HepG2 (cell line): ENCODE measurements around the gene RRAGB. TPM values are rescaled to one million over a fixed set of nuclear protein-coding genes. Genes with fewer than 3 reads are reported as not detected.

Source experiments
- BRD4 ChIP-seq: sonication (generic); formaldehyde crosslinking; IDR thresholded peaks from 2 replicates; pipeline ENCODE4 v1.4.0; 2020; ENCODE audit warnings: missing genetic modification reagents
- CEBPZ ChIP-seq: IDR thresholded peaks from 2 replicates; pipeline ENCODE4 v1.6.1; 2012; ENCODE audit warnings: low read length, improper control_type of control experiment
- ETV5 ChIP-seq: IDR thresholded peaks from 2 replicates; pipeline ENCODE4 v1.6.1; 2018; ENCODE audit warnings: missing biosample characterization, missing genetic modification reagents, inconsistent platforms, borderline replicate concordance
- HNRNPLL ChIP-seq: fragments of 200-400 bp; formaldehyde crosslinking; IDR thresholded peaks from 2 replicates; pipeline ENCODE4 v1.6.1; 2017; ENCODE audit warnings: mild to moderate bottlenecking, low read depth, low read length; ENCODE audit not compliant: poor library complexity, severe bottlenecking
- LCORL ChIP-seq, 2 experiments: fragments of 450-650 bp in 1 of 2; sonication (generic) in 1 of 2; formaldehyde crosslinking in 1 of 2; IDR thresholded peaks; 2 replicates each; pipeline versions ENCODE4 v1.5.0 to v1.6.1; 2017 to 2020; ENCODE audit warnings: antibody characterized with exemption in 1 of 2, missing genetic modification reagents in 1 of 2
- MYC ChIP-seq: sonication (generic); formaldehyde crosslinking; IDR thresholded peaks from 2 replicates; pipeline ENCODE4 v1.9.0; 2021; ENCODE audit warnings: missing genetic modification reagents, borderline replicate concordance
- NR2C2 ChIP-seq: sonication (generic); formaldehyde crosslinking; IDR thresholded peaks from 2 replicates; pipeline ENCODE4 v1.4.0; 2020; ENCODE audit warnings: missing genetic modification reagents, mild to moderate bottlenecking, moderate library complexity, borderline replicate concordance
- RBFOX2 ChIP-seq: fragments of 200-400 bp; formaldehyde crosslinking; IDR thresholded peaks from 2 replicates; pipeline ENCODE4 v1.6.1; 2017; ENCODE audit warnings: low read depth, mild to moderate bottlenecking, low read length
- SAP130 ChIP-seq: IDR thresholded peaks from 2 replicates; pipeline ENCODE4 v1.6.1; 2016; ENCODE audit warnings: low read depth
- SUZ12 ChIP-seq: fragments of 150-350 bp; IDR thresholded peaks from 2 replicates; pipeline ENCODE4 v1.6.1; 2014; ENCODE audit warnings: low read depth, low read length
- YEATS2 ChIP-seq: sonication (generic); formaldehyde crosslinking; IDR thresholded peaks from 2 replicates; pipeline ENCODE4 v1.4.0; 2020; ENCODE audit warnings: missing genetic modification reagents, borderline replicate concordance
- ZNF326 ChIP-seq: sonication (generic); formaldehyde crosslinking; IDR thresholded peaks from 2 replicates; pipeline ENCODE4 v1.4.0; 2020; ENCODE audit warnings: missing genetic modification reagents, borderline replicate concordance
- ZNF512 ChIP-seq: sonication (generic); formaldehyde crosslinking; IDR thresholded peaks from 2 replicates; pipeline ENCODE4 v1.4.0; 2020; ENCODE audit warnings: mild to moderate bottlenecking, missing genetic modification reagents
- ZNF7 ChIP-seq: IDR thresholded peaks from 2 replicates; pipeline ENCODE4 v1.6.1; 2016; ENCODE audit warnings: missing biosample characterization, missing genetic modification reagents
- polyA plus RNA-seq, 8 experiments: library from polyadenylated mRNA; depleted of rRNA in 3 of 8; stranded (reverse) in 7 of 8; unstranded in 1 of 8; fragments of >200 nt; fragmentation: Illumina TruSeq in 4 of 8; extraction: Trizol in 4 of 8; gene quantifications; 2 replicates each; pipeline versions ENCODE4 v1.2.1 to v1.2.3, GENCODE V29; 2011 to 2016; ENCODE audit warnings: low read depth in 4 of 8, missing spikeins in 1 of 8, mixed read lengths in 1 of 8; ENCODE audit not compliant: insufficient read depth in 1 of 8
- total RNA-seq, 5 experiments: library from RNA; depleted of rRNA; stranded (reverse); fragments of >200 nt; fragmentation: Illumina TruSeq; extraction: Trizol; gene quantifications; 2 replicates each; pipeline ENCODE4 v1.2.3, GENCODE V29; 2016; ENCODE audit warnings: low read depth in 1 of 5

The RRAGB gene
- total and polyA plus RNA-seq, 2 of the 13 experiments (the other 11 are each of a cell fraction or from before 2014, with no cell fraction given) = 12.2 to 19.9 TPM

- TF ChIP-seq ETV5 (CRISPR knock-in tag) = no peak
- peak; percentile 34; the same call in 1 of the 2 replicates for TF ChIP-seq MYC (CRISPR knock-in tag)
- TF ChIP-seq LCORL (IDR thresholded peaks at IDR 0.05) = no peak
- no peak for TF ChIP-seq LCORL (CRISPR knock-in tag; IDR thresholded peaks at IDR 0.05)
- peak; percentile 72 for TF ChIP-seq SAP130 (CRISPR knock-in tag)
- TF ChIP-seq ZNF512 (CRISPR knock-in tag) = no peak
- peak; percentile 43; the same call in 1 of the 2 replicates for TF ChIP-seq NR2C2 (CRISPR knock-in tag)
- no peak for TF ChIP-seq SUZ12
- TF ChIP-seq CEBPZ = no peak
- TF ChIP-seq ZNF7 (CRISPR knock-in tag) = no peak
- TF ChIP-seq BRD4 (CRISPR knock-in tag) = 0 out of 2 replicates have a peak, but pooled peaks have one; percentile 46
- no peak for TF ChIP-seq HNRNPLL
- peak; percentile 36; the same call in 1 of the 2 replicates for TF ChIP-seq YEATS2
- TF ChIP-seq RBFOX2 = peak; percentile 53; the same call in 1 of the 2 replicates
- TF ChIP-seq ZNF326 = no peak
Measured at GRCh38 chrX:55717521-55718497, at the start of gene RRAGB (continued).
